DND-41 (cell line): ENCODE measurements around the gene ROCK2.

Experiments
- ATAC-seq: fragments of 200-7000 bp; cut with Tn5 transposase; 3 replicates; pipeline ENCODE4 v1.9.1; 2021; ENCODE audit warnings: low read depth; ENCODE audit not compliant: insufficient read depth
- DNase-seq: peaks from one replicate; pipeline ENCODE4 v3.0.0-alpha.2; 2020
- H2AFZ ChIP-seq: 2 replicates; pipeline ENCODE4 v1.6.0; 2012; ENCODE audit warnings: low read depth, low read length
- H3K27ac ChIP-seq: 2 replicates; pipeline ENCODE4 v1.5.1; 2012; ENCODE audit warnings: low read length, inconsistent platforms
- H3K27me3 ChIP-seq: fragments of 200-600 bp; sonication (generic); 2 replicates; pipeline ENCODE4 v1.6.0; 2012; ENCODE audit warnings: low read length, mild to moderate bottlenecking, inconsistent platforms; ENCODE audit not compliant: insufficient read depth, poor library complexity
- H3K36me3 ChIP-seq: 2 replicates; pipeline ENCODE4 v1.5.1; 2012; ENCODE audit warnings: low read length, inconsistent platforms; ENCODE audit not compliant: insufficient read depth
- H3K4me1 ChIP-seq: 2 replicates; pipeline ENCODE4 v1.5.1; 2012; ENCODE audit warnings: mild to moderate bottlenecking, low read length; ENCODE audit not compliant: insufficient read depth
- H3K4me2 ChIP-seq: 2 replicates; pipeline ENCODE4 v1.6.0; 2012; ENCODE audit warnings: mild to moderate bottlenecking, moderate library complexity, low read length, inconsistent platforms; ENCODE audit not compliant: insufficient read depth
- H3K4me3 ChIP-seq, 2 experiments: fragments of 200-600 bp in 1 of 2; shearing (Covaris generic) in 1 of 2; 2 replicates each; pipeline ENCODE4 v1.5.1; 2012 to 2016; ENCODE audit warnings: inconsistent platforms in 2 of 2, low read length in 2 of 2, mild to moderate bottlenecking in 2 of 2, low read depth in 1 of 2, moderate library complexity in 1 of 2
- H3K79me2 ChIP-seq: 2 replicates; pipeline ENCODE4 v1.6.0; 2012; ENCODE audit warnings: low read length, inconsistent platforms; ENCODE audit not compliant: insufficient read depth
- H3K9ac ChIP-seq: 2 replicates; pipeline ENCODE4 v1.6.0; 2012; ENCODE audit warnings: low read depth, mild to moderate bottlenecking, inconsistent platforms, low read length, moderate library complexity
- H3K9me3 ChIP-seq: 2 replicates; pipeline ENCODE4 v1.5.1; 2012; ENCODE audit warnings: low read length, moderate library complexity, mild to moderate bottlenecking, inconsistent platforms; ENCODE audit not compliant: insufficient read depth, severe bottlenecking
- H4K20me1 ChIP-seq: 2 replicates; pipeline ENCODE4 v1.6.0; 2012; ENCODE audit warnings: low read length; ENCODE audit not compliant: insufficient read depth
- EZH2 ChIP-seq: IDR thresholded peaks from 3 replicates; pipeline ENCODE4 v1.6.1; 2012; ENCODE audit warnings: borderline replicate concordance, low read depth, mild to moderate bottlenecking, moderate library complexity, low read length, inconsistent platforms; ENCODE audit not compliant: severe bottlenecking
- TF ChIP-seq, protein P1 (sequence below): IDR thresholded peaks from 2 replicates; pipeline ENCODE4 v1.5.1; 2012; ENCODE audit warnings: borderline replicate concordance, low read length, moderate library complexity, mild to moderate bottlenecking; ENCODE audit not compliant: poor library complexity, severe bottlenecking; ENCODE audit errors: extremely low read depth

The ROCK2 gene

DNA sequence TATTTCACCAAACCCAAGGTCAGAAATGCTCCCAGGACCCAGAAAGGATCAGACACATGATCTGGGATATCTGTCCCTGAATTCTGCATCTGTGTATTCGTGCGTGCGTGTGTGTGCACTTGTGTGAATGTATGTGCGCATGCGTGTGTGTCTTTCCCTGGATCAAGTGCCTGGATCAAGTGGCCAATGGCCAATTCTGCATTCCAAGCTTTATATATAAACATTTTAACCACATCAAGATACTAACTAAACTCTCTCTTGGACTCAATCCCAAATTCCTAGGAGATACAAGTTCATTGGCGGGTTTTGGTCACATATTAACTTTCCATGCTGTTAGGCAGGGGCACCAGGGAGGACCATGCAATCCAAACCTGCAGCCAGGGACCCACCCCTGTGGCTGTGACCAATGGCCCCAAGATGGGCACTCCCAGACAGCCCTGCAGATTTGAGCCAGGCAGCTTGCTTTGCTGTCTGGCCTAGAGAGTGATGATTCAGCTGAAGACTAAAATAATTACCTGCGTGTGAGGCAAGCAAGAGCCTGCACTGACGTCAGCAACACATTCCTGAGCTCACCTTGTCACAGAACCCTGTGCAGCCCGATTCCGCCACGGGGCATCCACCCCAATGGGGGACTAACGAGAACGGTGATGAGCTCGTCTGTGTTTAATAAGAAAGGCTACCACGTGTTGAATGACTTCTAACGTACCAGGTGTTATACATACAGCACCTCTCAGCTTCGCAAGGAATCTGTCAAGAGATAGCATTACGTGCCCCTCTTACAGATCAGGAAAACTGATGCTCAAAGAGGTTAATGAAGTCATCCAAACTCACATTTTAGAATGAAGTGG is 45.3 kb upstream of the ROCK2 start:
- Histone ChIP-seq H3K9ac (no peak overlapping the region), H3K27me3 (no peaks in the 10 kb centered on the region), H3K4me1 (no peaks in the 10 kb centered on the region), H3K36me3 (no peaks in the 10 kb centered on the region), H3K4me3 (no peak overlapping the region), H3K4me2 (no peak overlapping the region), H3K27ac (no peak overlapping the region), H3K9me3 (no peaks in the 10 kb centered on the region), H4K20me1 (no peaks in the 10 kb centered on the region), H2AFZ (no peak overlapping the region), H3K79me2 (no peaks in the 10 kb centered on the region)
- no peak for TF ChIP-seq EZH2
- TF ChIP-seq, protein P1, sequence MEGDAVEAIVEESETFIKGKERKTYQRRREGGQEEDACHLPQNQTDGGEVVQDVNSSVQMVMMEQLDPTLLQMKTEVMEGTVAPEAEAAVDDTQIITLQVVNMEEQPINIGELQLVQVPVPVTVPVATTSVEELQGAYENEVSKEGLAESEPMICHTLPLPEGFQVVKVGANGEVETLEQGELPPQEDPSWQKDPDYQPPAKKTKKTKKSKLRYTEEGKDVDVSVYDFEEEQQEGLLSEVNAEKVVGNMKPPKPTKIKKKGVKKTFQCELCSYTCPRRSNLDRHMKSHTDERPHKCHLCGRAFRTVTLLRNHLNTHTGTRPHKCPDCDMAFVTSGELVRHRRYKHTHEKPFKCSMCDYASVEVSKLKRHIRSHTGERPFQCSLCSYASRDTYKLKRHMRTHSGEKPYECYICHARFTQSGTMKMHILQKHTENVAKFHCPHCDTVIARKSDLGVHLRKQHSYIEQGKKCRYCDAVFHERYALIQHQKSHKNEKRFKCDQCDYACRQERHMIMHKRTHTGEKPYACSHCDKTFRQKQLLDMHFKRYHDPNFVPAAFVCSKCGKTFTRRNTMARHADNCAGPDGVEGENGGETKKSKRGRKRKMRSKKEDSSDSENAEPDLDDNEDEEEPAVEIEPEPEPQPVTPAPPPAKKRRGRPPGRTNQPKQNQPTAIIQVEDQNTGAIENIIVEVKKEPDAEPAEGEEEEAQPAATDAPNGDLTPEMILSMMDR, result no peak
- ATAC-seq (no peak), DNase-seq (no peak)

DNA sequence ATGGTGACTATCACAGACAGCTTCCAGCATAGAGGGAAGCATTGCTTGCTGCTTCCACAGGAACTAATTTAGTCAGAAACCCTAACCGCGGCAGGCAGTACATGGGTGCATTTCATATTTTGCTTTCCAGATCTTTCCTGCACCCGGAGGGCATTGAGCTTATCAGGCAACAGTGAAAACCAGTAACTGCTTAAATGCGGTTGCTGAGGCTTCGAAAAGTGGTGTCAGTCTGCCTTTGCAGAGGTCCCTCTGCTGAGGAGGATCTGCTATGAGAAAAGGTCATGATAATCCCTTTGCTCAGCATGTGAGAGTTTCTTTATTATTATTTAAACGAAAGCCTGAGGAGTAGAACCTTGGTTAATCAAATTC is 44.6 kb upstream of the ROCK2 start:
- no peaks in the 10 kb centered on the region for H3K79me2 ChIP-seq
- H3K4me1 ChIP-seq, result no peaks in the 10 kb centered on the region
- no peak overlapping the region for H3K9ac ChIP-seq
- no peak for DNase-seq
- H4K20me1 ChIP-seq, result no peaks in the 10 kb centered on the region
- no peaks in the 10 kb centered on the region for H3K27me3 ChIP-seq
- no peak overlapping the region for H3K27ac ChIP-seq
- no peaks in the 10 kb centered on the region for H3K36me3 ChIP-seq
- H3K4me3 ChIP-seq, result no peak overlapping the region
- no peak overlapping the region for H2AFZ ChIP-seq
- H3K9me3 ChIP-seq, result no peaks in the 10 kb centered on the region
- TF ChIP-seq, protein P1, result no peak
- TF ChIP-seq EZH2, result no peak
- no peak overlapping the region for H3K4me2 ChIP-seq
- no peak for ATAC-seq

- H3K27ac ChIP-seq, result no peak overlapping the region
Observed at GRCh38 chr2:11388262-11389051, 44.0 kb upstream of the ROCK2 start.

More at GRCh38 chr2:11388262-11389051, 44.0 kb upstream of the ROCK2 start:
- no peak for DNase-seq
- no peak for ATAC-seq
- H3K9me3 ChIP-seq, result no peaks in the 10 kb centered on the region
- H3K79me2 ChIP-seq, result no peaks in the 10 kb centered on the region
- no peaks in the 10 kb centered on the region for H3K4me1 ChIP-seq
- no peak for TF ChIP-seq EZH2
- TF ChIP-seq, protein P1, result no peak
- H4K20me1 ChIP-seq, result no peaks in the 10 kb centered on the region
- H3K4me3 ChIP-seq, result no peak overlapping the region
- H3K4me2 ChIP-seq, result no peak overlapping the region
- no peak overlapping the region for H3K9ac ChIP-seq
- no peak overlapping the region for H2AFZ ChIP-seq
- no peaks in the 10 kb centered on the region for H3K27me3 ChIP-seq
- no peaks in the 10 kb centered on the region for H3K36me3 ChIP-seq
